ENCODE data around the gene HEATR1.

GRCh38 chr1:236558846-236559245 lies 45.5 kb downstream of the HEATR1 start:
- TF ChIP-seq POLR2A (IDR thresholded peaks at IDR 0.05): no peak
- no peak for TF ChIP-seq CTCF (IDR thresholded peaks at IDR 0.05)

Data from uterus (tissue), 2 donors.